Hindlimb muscle (tissue), 1 donor: ENCODE measurements around the gene LRP5. TPM values are rescaled to one million over a fixed set of nuclear protein-coding genes. Genes with fewer than 3 reads are reported as not detected.
"Not testable (repeated sequence)": the region's sequence is repeated elsewhere in the genome, so short reads cannot be mapped to it uniquely, and the experiment has no call there.

Experiments used
- DNase-seq: peaks from one replicate; pipeline ENCODE4 v3.0.0-alpha.2; 2013
- polyA plus RNA-seq: library from polyadenylated mRNA; unstranded; fragments of 120-200 nt; gene quantifications from one replicate; pipeline ENCODE4 v1.2.1, GENCODE V29; 2013; ENCODE audit not compliant: insufficient read length

Gene LRP5
- polyA plus RNA-seq, 1 donor, result 55.0 TPM

- no peak for DNase-seq
Measured at GRCh38 chr11:68396516-68396915, 84.1 kb downstream of the LRP5 start.

GRCh38 chr11:68397256-68397655 is 84.9 kb downstream of the LRP5 start:
- no peak for DNase-seq

GRCh38 chr11:68398995-68399851 is 86.8 kb downstream of the LRP5 start:
- DNase-seq, result peak; percentile 38

GRCh38 chr11:68399916-68400315 is 87.5 kb downstream of the LRP5 start:
- no peak for DNase-seq

GRCh38 chr11:68400584-68400983 is 88.2 kb downstream of the LRP5 start:
- DNase-seq, result not testable (repeated sequence)

GRCh38 chr11:68401856-68402255 is 89.5 kb downstream of the LRP5 start:
- no peak for DNase-seq

GRCh38 chr11:68402355-68403031 is 90.1 kb downstream of the LRP5 start:
- DNase-seq, result no peak

- DNase-seq, result no peak
Measured at GRCh38 chr11:68403424-68403823, 91.0 kb downstream of the LRP5 start.

- no peak for DNase-seq
Measured at GRCh38 chr11:68403831-68404230, 91.4 kb downstream of the LRP5 start.

GRCh38 chr11:68406324-68407313 is 94.2 kb downstream of the LRP5 start:
- no peak for DNase-seq

GRCh38 chr11:68408512-68408911 is 96.1 kb downstream of the LRP5 start:
- DNase-seq, result no peak

- no peak for DNase-seq
Measured at GRCh38 chr11:68409748-68410344, 97.5 kb downstream of the LRP5 start.

- no peak for DNase-seq
Measured at GRCh38 chr11:68411501-68411991, 99.2 kb downstream of the LRP5 start.

- DNase-seq, result no peak
Measured at GRCh38 chr11:68412593-68413475, 100.4 kb downstream of the LRP5 start.

- no peak for DNase-seq
Measured at GRCh38 chr11:68413591-68413999, 101.2 kb downstream of the LRP5 start.

GRCh38 chr11:68414496-68415221 is 102.3 kb downstream of the LRP5 start:
- DNase-seq, result no peak

GRCh38 chr11:68416070-68416578 is 103.7 kb downstream of the LRP5 start:
- no peak for DNase-seq

- no peak for DNase-seq
Measured at GRCh38 chr11:68418648-68419047, 106.3 kb downstream of the LRP5 start.

GRCh38 chr11:68420171-68420570 is 107.8 kb downstream of the LRP5 start:
- no peak for DNase-seq

GRCh38 chr11:68423481-68423880 is 111.1 kb downstream of the LRP5 start:
- DNase-seq, result no peak
